ENCODE data around the gene TTLL1. TPM values are rescaled to one million over a fixed set of nuclear protein-coding genes. Genes with fewer than 3 reads are reported as not detected.
"Not testable (repeated sequence)": the region's sequence is repeated elsewhere in the genome, so short reads cannot be mapped to it uniquely, and the experiment has no call there.

Gene TTLL1
- total RNA-seq, 1 donor from 2014 or later = 7.3 TPM

- intact Hi-C loops (cut with DNase I) = no loop called here
- no peak for DNase-seq (ENCODE audit: missing footprints)
- ATAC-seq = no peak
Observed at GRCh38 chr22:43113526-43114251, 24.5 kb upstream of the TTLL1 start.

GRCh38 chr22:43110927-43111623 is 21.9 kb upstream of the TTLL1 start:
- intact Hi-C loops (cut with DNase I) = no loop called here
- DNase-seq (ENCODE audit: missing footprints) = no peak
- ATAC-seq = peak; percentile 47

GRCh38 chr22:43110444-43110926 is 21.3 kb upstream of the TTLL1 start, which contains the start of gene BIK:
BIK (plus strand) TSS chr22:43110750; CDS start chr22:43124023, 13,273 bp downstream.
- peak; percentile 38 for ATAC-seq
- DNase-seq (ENCODE audit: missing footprints) = peak; percentile 78
- intact Hi-C loops (cut with DNase I) = no loop called here

- intact Hi-C loops (cut with DNase I) = no loop called here
- ATAC-seq = no peak
- no peak for DNase-seq (ENCODE audit: missing footprints)
Observed at GRCh38 chr22:43109921-43110443, 20.8 kb upstream of the TTLL1 start.

- intact Hi-C loops (cut with DNase I) = no loop called here
- ATAC-seq (no peak), DNase-seq (ENCODE audit: missing footprints) (no peak)
Observed at GRCh38 chr22:43109511-43109910, 20.3 kb upstream of the TTLL1 start.

GRCh38 chr22:43106302-43106701 is 17.1 kb upstream of the TTLL1 start:
- intact Hi-C loops (cut with DNase I) = no loop called here
- DNase-seq (ENCODE audit: missing footprints) (no peak), ATAC-seq (no peak)

- ATAC-seq; intact Hi-C loops (cut with DNase I); DNase-seq (ENCODE audit: missing footprints): not testable (repeated sequence)
Observed at GRCh38 chr22:43104950-43105349, 15.8 kb upstream of the TTLL1 start.

GRCh38 chr22:43104056-43104625 is 14.9 kb upstream of the TTLL1 start:
- DNase-seq (ENCODE audit: missing footprints); ATAC-seq; intact Hi-C loops (cut with DNase I): not testable (repeated sequence)

- peak; percentile 20 for DNase-seq (ENCODE audit: missing footprints)
- intact Hi-C loops (cut with DNase I) = no loop called here
- ATAC-seq = peak; percentile 38
Observed at GRCh38 chr22:43101306-43101705, 12.1 kb upstream of the TTLL1 start.

- intact Hi-C loops (cut with DNase I) = no loop called here
- no peak for ATAC-seq
- no peak for DNase-seq (ENCODE audit: missing footprints)
Observed at GRCh38 chr22:43100225-43100624, 11.0 kb upstream of the TTLL1 start.

GRCh38 chr22:43099095-43099494 is 9.9 kb upstream of the TTLL1 start:
- ATAC-seq = peak; percentile 53
- DNase-seq (ENCODE audit: missing footprints) = peak; percentile 59
- intact Hi-C loops (cut with DNase I) = no loop called here

GRCh38 chr22:43098356-43098755 is 9.2 kb upstream of the TTLL1 start:
- peak; percentile 30 for ATAC-seq
- peak; percentile 26 for DNase-seq (ENCODE audit: missing footprints)
- intact Hi-C loops (cut with DNase I) = no loop called here

GRCh38 chr22:43096420-43096819 is 7.2 kb upstream of the TTLL1 start:
- ATAC-seq (no peak), DNase-seq (ENCODE audit: missing footprints) (no peak)
- intact Hi-C loops (cut with DNase I) = no loop called here

- intact Hi-C loops (cut with DNase I) = no loop called here
- DNase-seq (ENCODE audit: missing footprints) = peak; percentile 9
- ATAC-seq = no peak
Observed at GRCh38 chr22:43094551-43094950, 5.4 kb upstream of the TTLL1 start.

GRCh38 chr22:43094085-43094484 is 4.9 kb upstream of the TTLL1 start:
- DNase-seq (ENCODE audit: missing footprints) (peak; percentile 85), ATAC-seq (peak; percentile 43)
- intact Hi-C loops (cut with DNase I) = no loop called here

GRCh38 chr22:43092085-43092484 is 2.9 kb upstream of the TTLL1 start:
- no peak for ATAC-seq
- DNase-seq (ENCODE audit: missing footprints) = no peak
- intact Hi-C loops (cut with DNase I) = no loop called here

GRCh38 chr22:43090130-43090789 is 1.1 kb upstream of the TTLL1 start:
- DNase-seq (ENCODE audit: missing footprints) (no peak), ATAC-seq (peak; percentile 37)
- intact Hi-C loops (cut with DNase I) = no loop called here

GRCh38 chr22:43088627-43088983 is 586 bp downstream of the TTLL1 start:
- ATAC-seq (no peak), DNase-seq (ENCODE audit: missing footprints) (no peak)
- intact Hi-C loops (cut with DNase I) = loop anchor here (5.0 kb wide), 1 partner anchor 221 kb away; no protein-coding TSS in a partner anchor

Measured in Right ventricle myocardium inferior (tissue), 1 donor.